ENCODE data around the gene ENOSF1.
A peak's percentile ranks its signal among the peaks of the same experiment; 100 is the strongest.
"Not testable (repeated sequence)": the region's sequence is repeated elsewhere in the genome, so short reads cannot be mapped to it uniquely, and the experiment has no call there.

The ENOSF1 gene

GRCh38 chr18:708096-708495, 4.3 kb downstream of the ENOSF1 start:
- DNase-seq (ENCODE audit: low spot score): no peak

- DNase-seq (ENCODE audit: low spot score): peak; percentile 38
These were observed 6.0 kb downstream of the ENOSF1 start for GRCh38 chr18:706405-706804.

- DNase-seq (ENCODE audit: low spot score): no peak
These were observed 9.0 kb downstream of the ENOSF1 start for GRCh38 chr18:703213-703967.

- no peak for DNase-seq (ENCODE audit: low spot score)
These were observed 14.6 kb downstream of the ENOSF1 start for GRCh38 chr18:697800-698199.

- DNase-seq (ENCODE audit: low spot score): no peak
These were observed 15.4 kb downstream of the ENOSF1 start for GRCh38 chr18:697012-697411.

- no peak for DNase-seq (ENCODE audit: low spot score)
These were observed 18.8 kb downstream of the ENOSF1 start for GRCh38 chr18:693466-694187.

GRCh38 chr18:692824-693223, 19.6 kb downstream of the ENOSF1 start:
- DNase-seq (ENCODE audit: low spot score): no peak

GRCh38 chr18:688323-688722, 24.1 kb downstream of the ENOSF1 start:
- DNase-seq (ENCODE audit: low spot score): no peak

GRCh38 chr18:686339-687111, 25.9 kb downstream of the ENOSF1 start:
- peak; percentile 37 for DNase-seq (ENCODE audit: low spot score)

GRCh38 chr18:685438-685837, 27.0 kb downstream of the ENOSF1 start:
- DNase-seq (ENCODE audit: low spot score): no peak

- DNase-seq (ENCODE audit: low spot score): no peak
These were observed 28.9 kb downstream of the ENOSF1 start for GRCh38 chr18:683531-683930.

- no peak for DNase-seq (ENCODE audit: low spot score)
These were observed 29.6 kb downstream of the ENOSF1 start for GRCh38 chr18:682833-683232.

GRCh38 chr18:682416-682815, 30.0 kb downstream of the ENOSF1 start:
- not testable (repeated sequence) for DNase-seq (ENCODE audit: low spot score)

- no peak for DNase-seq (ENCODE audit: low spot score)
These were observed 30.4 kb downstream of the ENOSF1 start for GRCh38 chr18:681985-682384.

GRCh38 chr18:680392-680791, 32.0 kb downstream of the ENOSF1 start:
- no peak for DNase-seq (ENCODE audit: low spot score)

- DNase-seq (ENCODE audit: low spot score): no peak
These were observed 32.9 kb downstream of the ENOSF1 start for GRCh38 chr18:679516-679915.

GRCh38 chr18:678482-679182, 33.8 kb downstream of the ENOSF1 start:
- DNase-seq (ENCODE audit: low spot score): no peak

- DNase-seq (ENCODE audit: low spot score): peak; percentile 71
These were observed 34.5 kb downstream of the ENOSF1 start for GRCh38 chr18:677951-678381.

- no peak for DNase-seq (ENCODE audit: low spot score)
These were observed 35.3 kb downstream of the ENOSF1 start for GRCh38 chr18:677145-677544.

- DNase-seq (ENCODE audit: low spot score): no peak
These were observed 35.7 kb downstream of the ENOSF1 start for GRCh38 chr18:676736-677135.

- no peak for DNase-seq (ENCODE audit: low spot score)
These were observed 36.4 kb downstream of the ENOSF1 start for GRCh38 chr18:676069-676468.

GRCh38 chr18:675307-675706, 37.1 kb downstream of the ENOSF1 start:
- DNase-seq (ENCODE audit: low spot score): no peak

Data from pons (tissue), 1 donor.